ENCODE results near the gene NKX2-2. TPM values are rescaled to one million over a fixed set of nuclear protein-coding genes. Genes with fewer than 3 reads are reported as not detected.

NKX2-2 gene
- total RNA-seq, 1 experiment from 2014 or later = not detected

- intact Hi-C loops (cut with micrococcal nuclease) = no loop called here
- H3K9me2 ChIP-seq (replicated peaks; ENCODE audit: low read length) = no peaks in the 10 kb centered on the region
- no peaks in the 10 kb centered on the region for H4K20me1 ChIP-seq (ENCODE audit: low read length)
- no peak overlapping the region for H3K9ac ChIP-seq (ENCODE audit: low read length)
- H3K36me3 ChIP-seq (ENCODE audit: low read depth, low read length) = no peaks in the 10 kb centered on the region
- no peaks in the 10 kb centered on the region for H3K79me2 ChIP-seq (ENCODE audit: low read length)
- TF ChIP-seq EZH2phosphoT487 (IDR thresholded peaks at IDR 0.05; ENCODE audit: borderline replicate concordance, low read length) (no peak), CTCF (conservative IDR thresholded peaks at IDR 0.05; ENCODE audit: low read depth, low read length) (no peak), EZH2 (IDR thresholded peaks at IDR 0.05; ENCODE audit: low read length, unreplicated experiment) (no peak)
- no peaks in the 10 kb centered on the region for H3K9me3 ChIP-seq (ENCODE audit: low read length)
- H2AFZ ChIP-seq (ENCODE audit: low read length) = no peak overlapping the region
- POLR2A ChIA-PET (ENCODE audit: unreplicated experiment) = no interaction called here
- BruUV-seq (replicated peaks) = no TSS peak
- H3F3A ChIP-seq (ENCODE audit: low read length, unreplicated experiment) = no peaks in the 10 kb centered on the region
- no peak overlapping the region for H3K27ac ChIP-seq (ENCODE audit: low read length)
- DNase-seq = peak; percentile 31
- H3K4me3 ChIP-seq (ENCODE audit: low read length) = no peak overlapping the region
- no peak overlapping the region for H3K4me2 ChIP-seq (ENCODE audit: low read length)
- peak; percentile 45; the same call in 1 of the 2 replicates for ATAC-seq
- H3K27me3 ChIP-seq (ENCODE audit: low read length) = peaks cover 40% of the 10 kb centered on the region
- CTCF ChIA-PET = no interaction called here
- no peaks in the 10 kb centered on the region for H3K4me1 ChIP-seq (ENCODE audit: insufficient read depth, low read length)
Measured at GRCh38 chr20:21526776-21527175, 12.9 kb upstream of the NKX2-2 start.

- ChIA-PET POLR2A (ENCODE audit: unreplicated experiment) (no interaction called here), CTCF (no interaction called here)
- Histone ChIP-seq H3K9me3 (ENCODE audit: low read length) (no peaks in the 10 kb centered on the region), H3K9me2 (replicated peaks; ENCODE audit: low read length) (no peaks in the 10 kb centered on the region), H3K4me1 (ENCODE audit: insufficient read depth, low read length) (no peaks in the 10 kb centered on the region), H3K4me2 (ENCODE audit: low read length) (no peak overlapping the region), H3K4me3 (ENCODE audit: low read length) (no peak overlapping the region), H3K36me3 (ENCODE audit: low read depth, low read length) (no peaks in the 10 kb centered on the region), H3K27me3 (ENCODE audit: low read length) (peaks cover 69% of the 10 kb centered on the region), H3K9ac (ENCODE audit: low read length) (no peak overlapping the region), H4K20me1 (ENCODE audit: low read length) (no peaks in the 10 kb centered on the region), H3K79me2 (ENCODE audit: low read length) (no peaks in the 10 kb centered on the region), H3K27ac (ENCODE audit: low read length) (no peak overlapping the region), H3F3A (ENCODE audit: low read length, unreplicated experiment) (no peaks in the 10 kb centered on the region), H2AFZ (ENCODE audit: low read length) (no peak overlapping the region)
- ATAC-seq (no peak), DNase-seq (no peak)
- intact Hi-C loops (cut with micrococcal nuclease) = no loop called here
- BruUV-seq (replicated peaks) = no TSS peak
- TF ChIP-seq CTCF (conservative IDR thresholded peaks at IDR 0.05; ENCODE audit: low read depth, low read length) = no peak
- TF ChIP-seq EZH2phosphoT487 (IDR thresholded peaks at IDR 0.05; ENCODE audit: borderline replicate concordance, low read length) = no peak
- no peak for TF ChIP-seq EZH2 (IDR thresholded peaks at IDR 0.05; ENCODE audit: low read length, unreplicated experiment)
Measured at GRCh38 chr20:21523895-21524294, 10.0 kb upstream of the NKX2-2 start.

GRCh38 chr20:21523281-21523868 lies 9.5 kb upstream of the NKX2-2 start:
- BruUV-seq (replicated peaks) = no TSS peak
- POLR2A ChIA-PET (ENCODE audit: unreplicated experiment) = no interaction called here
- intact Hi-C loops (cut with micrococcal nuclease) = no loop called here

More at GRCh38 chr20:21523281-21523868, 9.5 kb upstream of the NKX2-2 start:
- Histone ChIP-seq H3K4me2 (ENCODE audit: low read length) (no peak overlapping the region), H3K9ac (ENCODE audit: low read length) (no peak overlapping the region), H3K79me2 (ENCODE audit: low read length) (no peaks in the 10 kb centered on the region), H3K4me1 (ENCODE audit: insufficient read depth, low read length) (no peaks in the 10 kb centered on the region), H3K36me3 (ENCODE audit: low read depth, low read length) (no peaks in the 10 kb centered on the region), H4K20me1 (ENCODE audit: low read length) (no peaks in the 10 kb centered on the region), H3K4me3 (ENCODE audit: low read length) (no peak overlapping the region), H2AFZ (ENCODE audit: low read length) (no peak overlapping the region), H3K9me3 (ENCODE audit: low read length) (no peaks in the 10 kb centered on the region), H3F3A (ENCODE audit: low read length, unreplicated experiment) (no peaks in the 10 kb centered on the region), H3K27me3 (ENCODE audit: low read length) (peaks cover 74% of the 10 kb centered on the region), H3K27ac (ENCODE audit: low read length) (no peak overlapping the region), H3K9me2 (replicated peaks; ENCODE audit: low read length) (no peaks in the 10 kb centered on the region)
- CTCF ChIA-PET = no interaction called here
- DNase-seq = no peak
- ATAC-seq = no peak
- TF ChIP-seq CTCF (conservative IDR thresholded peaks at IDR 0.05; ENCODE audit: low read depth, low read length) = no peak
- no peak for TF ChIP-seq EZH2 (IDR thresholded peaks at IDR 0.05; ENCODE audit: low read length, unreplicated experiment)
- no peak for TF ChIP-seq EZH2phosphoT487 (IDR thresholded peaks at IDR 0.05; ENCODE audit: borderline replicate concordance, low read length)

All from PC-3 (cell line).